Upper lobe of right lung (tissue), 1 donor: Measurements from ENCODE around the gene ZNF496. TPM values are rescaled to one million over a fixed set of nuclear protein-coding genes. Genes with fewer than 3 reads are reported as not detected.
"Not testable (repeated sequence)": the region's sequence is repeated elsewhere in the genome, so short reads cannot be mapped to it uniquely, and the experiment has no call there.

Source experiments
- ATAC-seq: fragments of 200-7000 bp; cut with Tn5 transposase; one replicate; pipeline ENCODE4 v1.9.1; 2020; ENCODE audit warnings: mild to moderate bottlenecking, moderate library complexity
- DNase-seq: peaks from one replicate; pipeline ENCODE4 v3.0.0-alpha.2; 2020
- H3K27ac ChIP-seq: fragments of 200-600 bp; one replicate; pipeline ENCODE4 v1.8.0; 2022
- H3K27me3 ChIP-seq: fragments of 200-600 bp; one replicate; pipeline ENCODE4 v1.8.0; 2022; ENCODE audit warnings: mild to moderate bottlenecking
- H3K36me3 ChIP-seq: fragments of 200-600 bp; one replicate; pipeline ENCODE4 v1.8.0; 2022
- H3K4me1 ChIP-seq: fragments of 200-600 bp; one replicate; pipeline ENCODE4 v1.8.0; 2022
- H3K4me3 ChIP-seq: fragments of 200-600 bp; one replicate; pipeline ENCODE4 v1.8.0; 2022; ENCODE audit warnings: mild to moderate bottlenecking
- H3K9me3 ChIP-seq: fragments of 200-600 bp; one replicate; pipeline ENCODE4 v1.8.0; 2022
- intact Hi-C: fragments of 100-400 bp; cut with DNase I; formaldehyde crosslinking; loops from one replicate; pipeline ENCODE4 v1.11.0; 2022
- total RNA-seq: library from RNA; stranded (reverse); fragmentation: NEBNext Ultra II Directional; extraction: Animal tissue kit (Norgen Biotek cat#: 25700); gene quantifications from one replicate; pipeline ENCODE4 v1.2.1, GENCODE V29; 2021
- TF ChIP-seq, protein P1 (sequence below): fragments of 200-600 bp; IDR thresholded peaks from one replicate; pipeline ENCODE4 v1.8.0; 2022; ENCODE audit warnings: antibody characterized with exemption
- donor health status: DM: no; HTN: yes; CAD: no; lungs with severe emphysema.

The ZNF496 gene
- total RNA-seq, 1 donor from 2014 or later = 28.0 TPM

DNA sequence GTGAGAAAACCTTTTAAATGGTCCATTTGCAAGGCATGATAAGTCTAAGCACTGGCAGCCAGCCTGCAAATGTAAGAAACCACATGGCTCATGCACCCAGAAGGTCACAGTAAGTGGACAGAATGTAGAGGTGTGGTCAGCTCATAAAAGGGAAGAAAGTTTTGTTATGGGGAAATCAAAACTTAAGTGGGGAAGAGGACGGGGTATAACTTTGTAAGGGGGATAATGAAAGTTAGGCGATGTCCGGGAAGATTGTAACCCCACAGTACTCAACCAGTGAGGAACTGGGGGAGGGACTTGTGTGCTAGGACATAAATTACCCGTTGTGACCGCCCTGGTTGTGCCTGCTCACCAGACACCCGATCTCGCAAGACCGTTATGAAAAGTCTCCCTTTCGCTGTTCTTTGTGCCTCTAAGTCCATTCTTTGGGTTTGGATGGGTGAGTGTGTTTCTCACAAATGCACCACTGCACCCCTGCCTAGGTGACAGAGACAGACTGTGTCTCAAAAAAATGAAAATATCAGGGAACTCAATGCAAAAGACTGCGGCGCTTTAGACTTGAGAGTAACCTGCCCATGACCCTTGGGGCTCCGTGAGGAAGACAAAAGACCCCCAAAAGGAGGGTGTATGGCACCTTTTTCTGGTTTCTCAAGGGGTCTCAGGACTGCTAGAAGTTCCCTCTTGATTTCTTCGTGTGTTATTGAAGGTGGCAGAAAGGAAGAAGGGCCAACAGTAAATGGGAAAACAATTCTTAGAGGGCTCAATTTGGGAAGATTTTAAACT is 28.6 kb upstream of the ZNF496 start:
- H3K9me3 ChIP-seq = no peaks in the 10 kb centered on the region
- peaks cover 14% of the 10 kb centered on the region for H3K4me1 ChIP-seq
- intact Hi-C loops = no loop called here
- DNase-seq = no peak
- H3K4me3 ChIP-seq = no peak overlapping the region
- ATAC-seq = peak; percentile 76
- H3K27ac ChIP-seq = peak overlapping the region; percentile 70
- H3K27me3 ChIP-seq = no peaks in the 10 kb centered on the region
- no peaks in the 10 kb centered on the region for H3K36me3 ChIP-seq
- TF ChIP-seq, protein P1, sequence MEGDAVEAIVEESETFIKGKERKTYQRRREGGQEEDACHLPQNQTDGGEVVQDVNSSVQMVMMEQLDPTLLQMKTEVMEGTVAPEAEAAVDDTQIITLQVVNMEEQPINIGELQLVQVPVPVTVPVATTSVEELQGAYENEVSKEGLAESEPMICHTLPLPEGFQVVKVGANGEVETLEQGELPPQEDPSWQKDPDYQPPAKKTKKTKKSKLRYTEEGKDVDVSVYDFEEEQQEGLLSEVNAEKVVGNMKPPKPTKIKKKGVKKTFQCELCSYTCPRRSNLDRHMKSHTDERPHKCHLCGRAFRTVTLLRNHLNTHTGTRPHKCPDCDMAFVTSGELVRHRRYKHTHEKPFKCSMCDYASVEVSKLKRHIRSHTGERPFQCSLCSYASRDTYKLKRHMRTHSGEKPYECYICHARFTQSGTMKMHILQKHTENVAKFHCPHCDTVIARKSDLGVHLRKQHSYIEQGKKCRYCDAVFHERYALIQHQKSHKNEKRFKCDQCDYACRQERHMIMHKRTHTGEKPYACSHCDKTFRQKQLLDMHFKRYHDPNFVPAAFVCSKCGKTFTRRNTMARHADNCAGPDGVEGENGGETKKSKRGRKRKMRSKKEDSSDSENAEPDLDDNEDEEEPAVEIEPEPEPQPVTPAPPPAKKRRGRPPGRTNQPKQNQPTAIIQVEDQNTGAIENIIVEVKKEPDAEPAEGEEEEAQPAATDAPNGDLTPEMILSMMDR = no peak

DNA sequence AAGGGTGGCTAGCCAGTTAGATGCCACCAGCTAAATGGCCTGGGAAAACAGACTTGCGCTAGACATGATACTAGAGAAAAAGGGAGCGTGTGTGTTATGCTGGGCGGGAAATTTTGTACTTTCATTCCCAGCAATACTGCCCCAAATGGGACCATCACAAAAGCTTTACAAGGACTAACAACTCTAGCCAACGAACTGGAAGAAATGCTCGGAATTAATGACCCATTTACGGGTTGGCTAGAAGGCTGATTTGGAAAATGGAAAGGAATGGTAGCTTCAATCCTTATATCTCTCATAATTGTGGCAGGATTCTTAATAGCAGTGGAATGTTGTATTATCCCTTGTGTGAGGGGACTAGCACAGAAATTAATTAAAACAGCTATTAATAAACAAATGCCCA is 27.9 kb upstream of the ZNF496 start:
- Histone ChIP-seq H3K4me1 (peaks cover 14% of the 10 kb centered on the region), H3K9me3 (no peaks in the 10 kb centered on the region), H3K4me3 (no peak overlapping the region), H3K27me3 (no peaks in the 10 kb centered on the region), H3K27ac (peak overlapping the region; percentile 14), H3K36me3 (no peaks in the 10 kb centered on the region)
- DNase-seq (no peak), ATAC-seq (no peak)
- intact Hi-C loops = no loop called here
- TF ChIP-seq, protein P1 = no peak

GRCh38 chr1:247358920-247359319 is 27.3 kb upstream of the ZNF496 start:
- intact Hi-C loops = no loop called here

DNA sequence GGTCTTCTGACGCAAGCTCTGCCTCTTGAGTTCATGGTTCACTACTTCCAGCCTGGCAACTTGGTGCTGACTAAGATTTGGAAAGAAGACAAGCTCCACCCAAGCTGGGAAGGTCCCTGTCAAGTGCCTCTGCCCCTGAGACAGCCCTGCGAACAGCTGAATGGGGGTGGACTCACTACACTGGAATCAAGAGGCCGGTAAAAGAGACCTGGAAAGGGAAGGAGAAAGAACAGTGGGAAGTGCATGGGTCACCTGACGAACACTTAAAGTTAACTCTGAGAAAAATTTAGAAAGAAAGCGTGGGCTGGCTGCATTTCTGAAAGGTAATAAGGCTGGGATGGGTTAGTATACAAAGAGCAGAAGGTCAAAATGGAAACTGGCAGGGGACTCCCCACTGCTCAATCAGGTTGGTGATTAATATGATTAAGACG is 26.1 kb upstream of the ZNF496 start:
- intact Hi-C loops = no loop called here
- DNase-seq (no peak), ATAC-seq (peak; percentile 47)
- H3K27ac ChIP-seq = no peak overlapping the region
- no peaks in the 10 kb centered on the region for H3K27me3 ChIP-seq
- no peak overlapping the region for H3K4me3 ChIP-seq
- peaks cover 14% of the 10 kb centered on the region for H3K4me1 ChIP-seq
- TF ChIP-seq, protein P1 = no peak
- H3K36me3 ChIP-seq = no peaks in the 10 kb centered on the region
- no peaks in the 10 kb centered on the region for H3K9me3 ChIP-seq

More at GRCh38 chr1:247358920-247359319, 27.3 kb upstream of the ZNF496 start:
- Histone ChIP-seq H3K4me3 (no peak overlapping the region), H3K4me1 (peaks cover 14% of the 10 kb centered on the region), H3K36me3 (no peaks in the 10 kb centered on the region), H3K9me3 (no peaks in the 10 kb centered on the region), H3K27ac (peak overlapping the region; percentile 14), H3K27me3 (no peaks in the 10 kb centered on the region)
- DNase-seq = no peak
- TF ChIP-seq, protein P1 = no peak
- peak; percentile 78 for ATAC-seq

DNA sequence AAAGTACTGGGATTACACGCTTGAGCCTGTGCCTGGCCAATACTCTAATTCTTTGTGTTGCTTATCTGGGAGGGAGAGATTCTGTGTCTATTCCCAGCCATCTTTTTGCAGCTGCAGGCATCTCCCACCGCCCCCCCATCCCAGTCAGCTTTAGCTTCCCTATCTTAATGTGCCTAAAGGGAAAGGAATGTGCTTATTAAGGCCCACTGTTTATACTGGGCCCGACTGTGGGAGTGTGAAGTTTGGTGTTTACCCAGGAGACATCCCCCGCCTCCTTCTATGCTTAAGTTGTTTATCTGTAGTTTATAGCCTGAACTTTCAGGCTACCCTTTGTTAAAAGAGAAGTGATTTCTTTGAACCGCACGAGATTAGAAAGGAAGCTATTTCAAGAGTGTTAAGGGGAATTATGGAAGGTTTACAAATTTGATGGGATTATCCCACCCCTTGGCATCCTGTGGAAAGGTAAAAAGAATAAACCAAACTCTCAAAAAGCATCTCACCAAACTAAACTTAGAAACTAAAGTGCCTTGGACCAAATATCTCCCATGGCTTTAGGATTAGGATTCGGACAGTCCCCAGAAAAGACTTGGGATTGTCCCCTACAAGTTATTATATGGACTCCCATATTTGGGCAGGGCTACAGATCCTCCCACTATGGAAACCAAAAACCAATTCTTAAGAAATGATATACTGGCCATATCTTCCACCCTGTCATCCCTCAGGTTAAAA is 25.5 kb upstream of the ZNF496 start:
- ATAC-seq (no peak), DNase-seq (no peak)
- TF ChIP-seq, protein P1 = no peak
- peaks cover 14% of the 10 kb centered on the region for H3K4me1 ChIP-seq
- no peaks in the 10 kb centered on the region for H3K9me3 ChIP-seq
- H3K27ac ChIP-seq = no peak overlapping the region
- H3K36me3 ChIP-seq = no peaks in the 10 kb centered on the region
- no peak overlapping the region for H3K4me3 ChIP-seq
- no peaks in the 10 kb centered on the region for H3K27me3 ChIP-seq
- intact Hi-C loops = no loop called here

GRCh38 chr1:247355160-247355559 is 23.5 kb upstream of the ZNF496 start:
- H3K4me3 ChIP-seq, H3K27me3 ChIP-seq, intact Hi-C loops, H3K27ac ChIP-seq, ATAC-seq, H3K36me3 ChIP-seq, H3K9me3 ChIP-seq, DNase-seq, H3K4me1 ChIP-seq: not testable (repeated sequence)
